HepG2 (cell line): ENCODE measurements around the gene NCOA1. TPM values are rescaled to one million over a fixed set of nuclear protein-coding genes. Genes with fewer than 3 reads are reported as not detected.

Experiments
- ARID2 ChIP-seq: sonication (generic); formaldehyde crosslinking; IDR thresholded peaks from 2 replicates; pipeline ENCODE4 v1.8.1; 2022; ENCODE audit warnings: mild to moderate bottlenecking, missing genetic modification reagents, borderline replicate concordance
- BATF2 ChIP-seq: sonication (generic); formaldehyde crosslinking; IDR thresholded peaks from 2 replicates; pipeline ENCODE4 v1.8.0; 2022; ENCODE audit warnings: mild to moderate bottlenecking, missing genetic modification reagents, moderate library complexity
- DNMT3B ChIP-seq: conservative IDR thresholded peaks from 2 replicates; pipeline ENCODE4 v1.6.1; 2016; ENCODE audit warnings: missing biosample characterization, control low read depth
- FUBP1 ChIP-seq: sonication (generic); formaldehyde crosslinking; IDR thresholded peaks from 2 replicates; pipeline ENCODE4 v1.5.1; 2020; ENCODE audit warnings: missing genetic modification reagents, mild to moderate bottlenecking, borderline replicate concordance
- HOXA5 ChIP-seq: sonication (generic); formaldehyde crosslinking; IDR thresholded peaks from 2 replicates; pipeline ENCODE4 v1.4.0; 2020; ENCODE audit warnings: missing genetic modification reagents
- KDM3A ChIP-seq: IDR thresholded peaks from 2 replicates; pipeline ENCODE4 v1.6.1; 2018; ENCODE audit warnings: low read depth, missing compliant biosample characterization
- NFYB ChIP-seq: sonication (generic); formaldehyde crosslinking; IDR thresholded peaks from 2 replicates; pipeline ENCODE4 v1.4.0; 2020; ENCODE audit warnings: missing genetic modification reagents
- PLRG1 ChIP-seq: fragments of 450-650 bp; conservative IDR thresholded peaks from 2 replicates; pipeline ENCODE4 v1.6.1; 2016
- RNF219 ChIP-seq: sonication (generic); formaldehyde crosslinking; IDR thresholded peaks from 2 replicates; pipeline ENCODE4 v1.5.0; 2020; ENCODE audit warnings: mild to moderate bottlenecking, missing genetic modification reagents
- SP4 ChIP-seq: sonication (generic); formaldehyde crosslinking; IDR thresholded peaks from 2 replicates; pipeline ENCODE4 v1.8.1; 2023; ENCODE audit warnings: mild to moderate bottlenecking, missing genetic modification reagents
- ZBTB10 ChIP-seq: sonication (generic); formaldehyde crosslinking; IDR thresholded peaks from 2 replicates; pipeline ENCODE4 v1.4.0; 2020; ENCODE audit warnings: missing genetic modification reagents, borderline replicate concordance
- ZNF639 ChIP-seq: conservative IDR thresholded peaks from 2 replicates; pipeline ENCODE4 v1.6.1; 2018; ENCODE audit warnings: missing genetic modification reagents
- ZNF687 ChIP-seq: sonication (generic); formaldehyde crosslinking; IDR thresholded peaks from 2 replicates; pipeline ENCODE4 v1.5.1; 2020; ENCODE audit warnings: mild to moderate bottlenecking, missing genetic modification reagents, moderate library complexity
- ZNF839 ChIP-seq: sonication (generic); formaldehyde crosslinking; IDR thresholded peaks from 2 replicates; pipeline ENCODE4 v1.4.0; 2020; ENCODE audit warnings: missing genetic modification reagents, mild to moderate bottlenecking, borderline replicate concordance
- polyA plus RNA-seq, 8 experiments: library from polyadenylated mRNA; depleted of rRNA in 3 of 8; stranded (reverse) in 7 of 8; unstranded in 1 of 8; fragments of >200 nt; fragmentation: Illumina TruSeq in 4 of 8; extraction: Trizol in 4 of 8; gene quantifications; 2 replicates each; pipeline versions ENCODE4 v1.2.1 to v1.2.3, GENCODE V29; 2011 to 2016; ENCODE audit warnings: low read depth in 4 of 8, missing spikeins in 1 of 8, mixed read lengths in 1 of 8; ENCODE audit not compliant: insufficient read depth in 1 of 8
- total RNA-seq, 5 experiments: library from RNA; depleted of rRNA; stranded (reverse); fragments of >200 nt; fragmentation: Illumina TruSeq; extraction: Trizol; gene quantifications; 2 replicates each; pipeline ENCODE4 v1.2.3, GENCODE V29; 2016; ENCODE audit warnings: low read depth in 1 of 5

Gene NCOA1
- total and polyA plus RNA-seq, 2 of the 13 experiments (the other 11 are each of a cell fraction or from before 2014, with no cell fraction given), result 10.0 to 10.4 TPM

- TF ChIP-seq NFYB (CRISPR knock-in tag) (no peak; the same call in 1 of the 2 replicates), DNMT3B (CRISPR knock-in tag) (no peak), KDM3A (CRISPR knock-in tag) (peak; percentile 82; the same call in 1 of the 2 replicates), ZNF839 (CRISPR knock-in tag) (0 out of 2 replicates have a peak, but pooled peaks have one; percentile 64), HOXA5 (CRISPR knock-in tag) (peak; percentile 59), ZBTB10 (peak; percentile 95; the same call in 1 of the 2 replicates), RNF219 (CRISPR knock-in tag) (0 out of 2 replicates have a peak, but pooled peaks have one; percentile 9), ZNF639 (peak; percentile 90), FUBP1 (no peak), BATF2 (peak; percentile 91), PLRG1 (no peak), ZNF687 (CRISPR knock-in tag) (peak; percentile 96), ARID2 (peak; percentile 97), SP4 (CRISPR knock-in tag) (peak; percentile 84)
Measured at GRCh38 chr2:24792874-24793760, 302.1 kb downstream of the NCOA1 start, which contains the start of the genes CENPO and PTRHD1 (continued).
